GM13977 (cell line): Measurements from ENCODE around the gene RPAP3.

Source experiments
- DNase-seq: peaks from one replicate; pipeline ENCODE4 v3.0.0; 2012; ENCODE audit warnings: low spot score
- CTCF ChIP-seq: IDR thresholded peaks from 2 replicates; pipeline ENCODE4 v1.5.1; 2012; ENCODE audit warnings: mild to moderate bottlenecking, control low read depth; ENCODE audit not compliant: insufficient read depth; ENCODE audit errors: extremely low read depth, missing control alignments
- in situ Hi-C: fragments of 300-500 bp; cut with MboI; formaldehyde crosslinking; loops from one replicate; pipeline ENCODE4 v1.12.0; 2022; ENCODE audit warnings: low sequenced_read_pairs, low pct_unique_long_range_greater_than_20kb, mixed read lengths, inconsistent platforms; ENCODE audit not compliant: unreplicated experiment

RPAP3 gene

DNA sequence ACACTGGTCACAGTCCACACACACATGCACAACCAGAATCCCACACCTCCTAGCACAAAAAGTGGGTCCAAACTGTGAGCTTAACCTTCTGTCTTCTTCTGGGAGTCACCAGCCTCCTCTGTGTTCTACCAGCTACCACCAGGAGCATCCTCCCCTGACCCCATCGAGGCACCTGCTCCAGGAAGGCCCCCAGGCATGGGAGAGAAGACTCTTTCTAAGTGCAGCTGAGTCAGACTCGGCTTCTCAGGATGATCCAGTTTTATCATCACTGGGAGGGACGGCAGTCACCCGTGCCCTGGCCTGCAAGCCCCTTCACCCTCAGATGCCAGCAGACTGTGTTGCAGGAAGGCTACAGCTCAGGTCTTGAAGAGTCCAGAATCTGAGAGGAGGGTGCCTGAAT lies 27.3 kb upstream of the RPAP3 start:
- in situ Hi-C loops, result loop anchor here (25.0 kb wide), 1 partner anchor 429 kb away; the partner anchor contains the start of gene ASB8
- no peak for DNase-seq
- no peak for TF ChIP-seq CTCF

GRCh38 chr12:47732504-47732903 lies 26.7 kb upstream of the RPAP3 start:
- in situ Hi-C loops, result loop anchor here (25.0 kb wide), 1 partner anchor 430 kb away; the partner anchor contains the start of gene ASB8
- DNase-seq, result no peak
- no peak for TF ChIP-seq CTCF

- in situ Hi-C loops, result loop anchor here (25.0 kb wide), 1 partner anchor 431 kb away; the partner anchor contains the start of gene ASB8
- TF ChIP-seq CTCF, result no peak
- no peak for DNase-seq
These were observed 25.9 kb upstream of the RPAP3 start for GRCh38 chr12:47731723-47732122.

GRCh38 chr12:47730341-47730744 lies 24.5 kb upstream of the RPAP3 start:
- in situ Hi-C loops, result loop anchor here (25.0 kb wide), 1 partner anchor 432 kb away; the partner anchor contains the start of gene ASB8
- no peak for DNase-seq
- no peak for TF ChIP-seq CTCF

- in situ Hi-C loops, result loop anchor here (25.0 kb wide), 1 partner anchor 433 kb away; the partner anchor contains the start of gene ASB8
- TF ChIP-seq CTCF, result no peak
- no peak for DNase-seq
These were observed 23.4 kb upstream of the RPAP3 start for GRCh38 chr12:47729233-47729632.

GRCh38 chr12:47725893-47726292 lies 20.1 kb upstream of the RPAP3 start:
- peak; percentile 69 for DNase-seq
- in situ Hi-C loops, result loop anchor here (25.0 kb wide), 1 partner anchor 436 kb away; the partner anchor contains the start of gene ASB8
- no peak for TF ChIP-seq CTCF
